Occipital lobe (tissue), 2 donors: ENCODE measurements around the gene WDR27. TPM values are rescaled to one million over a fixed set of nuclear protein-coding genes. Genes with fewer than 3 reads are reported as not detected.
"Not testable (repeated sequence)": the region's sequence is repeated elsewhere in the genome, so short reads cannot be mapped to it uniquely, and the experiment has no call there.

Experiments
- DNase-seq: peaks from one replicate; lab custom pipeline; 2025; lab: John Stamatoyannopoulos, UW
- total RNA-seq: library from RNA; depleted of rRNA; stranded (reverse); fragments of >200 nt; gene quantifications from one replicate; pipeline ENCODE4 v1.2.3, GENCODE V29; 2014

The WDR27 gene
- total RNA-seq, 1 donor from 2014 or later: 31.5 TPM

DNA sequence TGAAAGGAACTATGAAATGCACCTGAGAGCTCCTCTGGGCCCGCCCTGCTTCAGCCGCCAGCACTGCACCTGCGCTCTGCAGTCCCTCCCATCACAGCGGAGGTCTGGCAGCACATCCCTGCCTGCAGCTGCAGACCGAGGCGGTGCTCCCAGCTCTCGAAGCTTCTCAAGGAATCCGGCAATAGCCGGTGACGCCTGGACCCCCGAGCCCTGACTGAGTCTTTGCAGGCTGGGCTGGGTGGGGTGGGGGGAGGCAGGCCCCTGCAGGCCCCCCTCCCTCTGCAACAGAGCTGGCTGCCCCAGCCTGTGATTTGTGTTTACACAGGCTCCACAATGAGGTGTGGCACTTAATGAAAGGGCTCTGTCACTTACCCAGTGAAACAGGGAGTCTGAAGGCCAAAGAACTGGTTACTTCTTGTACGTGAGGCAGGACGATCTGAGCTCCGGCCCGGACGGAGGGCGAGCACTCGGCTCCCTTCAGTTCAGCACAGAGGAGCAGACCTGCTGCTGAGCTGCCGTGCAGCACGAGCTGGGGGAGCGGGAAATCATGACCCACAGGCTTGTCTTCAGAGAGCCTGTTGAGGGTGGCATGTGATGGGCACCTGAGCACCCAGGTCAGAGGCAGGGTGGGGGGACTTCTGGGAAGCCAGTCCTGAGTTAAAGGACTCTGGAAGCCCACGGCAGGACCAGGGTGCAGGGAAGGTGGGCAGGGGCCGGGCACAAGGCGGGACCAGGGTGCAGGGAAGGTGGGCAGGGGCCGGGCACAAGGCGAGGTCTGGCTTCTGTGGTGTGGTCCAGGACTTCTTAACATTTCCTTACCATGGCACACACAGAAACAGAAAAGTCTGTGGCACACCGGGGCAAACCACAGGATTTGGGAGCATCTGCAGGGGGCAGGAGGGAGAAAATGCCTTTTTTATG is 255.9 kb downstream of the WDR27 start:
- no peak for DNase-seq

DNA sequence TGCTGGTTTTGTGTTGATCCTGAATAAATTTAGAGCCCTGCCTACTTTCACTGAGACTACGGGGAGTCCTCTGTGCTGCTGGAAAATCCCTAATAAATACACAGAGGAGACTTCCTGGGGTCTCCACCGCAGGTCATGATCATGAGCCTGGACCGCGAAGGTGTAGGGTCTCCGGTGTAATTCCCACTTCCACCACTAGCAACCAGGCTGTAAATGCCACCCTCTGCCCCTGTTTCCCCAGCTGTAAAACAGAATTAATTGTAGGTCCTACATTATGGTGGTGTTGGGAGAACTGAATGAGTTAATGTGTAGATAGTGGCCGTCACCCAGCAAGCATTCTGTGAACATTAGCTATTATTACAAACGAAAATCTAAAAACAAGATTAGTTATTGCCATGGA is 256.6 kb downstream of the WDR27 start:
- no peak for DNase-seq

DNA sequence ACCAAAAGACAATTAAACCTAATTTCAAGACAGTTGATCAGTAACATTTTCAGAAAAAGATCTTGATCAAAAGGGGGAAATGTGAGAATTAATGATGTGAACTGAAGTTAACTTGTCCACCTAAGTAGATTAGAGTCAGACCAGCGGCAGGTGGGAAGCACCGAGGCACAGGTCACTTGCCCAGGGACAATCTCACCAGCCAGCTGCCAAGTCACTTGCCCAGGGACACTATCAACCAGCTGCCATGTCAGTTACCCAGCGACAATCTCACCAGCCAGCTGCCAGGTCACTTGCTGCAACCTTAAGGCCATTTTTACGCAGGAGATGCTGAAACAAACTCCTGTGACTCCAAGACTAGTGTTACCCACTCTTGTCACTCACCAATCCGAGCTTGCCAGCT is 260.5 kb downstream of the WDR27 start:
- DNase-seq: no peak

DNA sequence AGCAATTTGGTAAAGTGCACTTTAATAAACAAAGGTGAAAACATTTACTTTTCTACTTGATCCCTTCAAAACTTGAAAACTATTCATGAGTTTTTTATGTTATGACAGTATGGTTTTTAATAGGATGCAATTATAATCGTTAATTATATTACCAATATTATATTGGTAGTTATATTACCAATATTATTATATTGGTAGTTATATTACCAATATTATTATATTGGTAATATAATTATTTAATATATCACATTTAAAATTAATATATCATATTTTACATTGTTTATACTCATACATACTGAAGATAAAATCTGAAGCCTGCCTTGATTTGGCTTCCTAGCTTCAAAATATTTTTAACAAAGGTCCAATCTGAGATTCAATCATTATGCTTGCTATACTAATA is 262.1 kb downstream of the WDR27 start:
- DNase-seq: no peak

DNA sequence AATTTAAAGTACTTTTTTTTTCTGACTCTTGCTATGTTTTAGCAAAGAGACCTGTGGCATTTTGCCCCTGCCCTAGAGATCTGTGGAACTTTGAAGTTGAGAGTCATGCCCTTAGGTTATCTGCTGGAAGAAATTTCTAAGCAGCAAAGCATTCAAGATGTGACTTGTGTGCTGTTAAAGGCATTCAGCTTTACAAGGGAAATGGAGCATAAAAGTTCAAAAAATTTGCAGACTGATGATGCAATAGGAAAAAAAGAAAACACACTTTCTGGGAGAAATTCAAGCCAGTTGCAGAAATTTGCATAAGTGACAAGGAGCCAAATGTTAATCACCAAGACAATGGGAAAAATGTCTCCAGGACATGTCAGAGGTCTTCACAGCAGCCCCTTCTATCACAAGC is 267.3 kb downstream of the WDR27 start:
- not testable (repeated sequence) for DNase-seq

DNA sequence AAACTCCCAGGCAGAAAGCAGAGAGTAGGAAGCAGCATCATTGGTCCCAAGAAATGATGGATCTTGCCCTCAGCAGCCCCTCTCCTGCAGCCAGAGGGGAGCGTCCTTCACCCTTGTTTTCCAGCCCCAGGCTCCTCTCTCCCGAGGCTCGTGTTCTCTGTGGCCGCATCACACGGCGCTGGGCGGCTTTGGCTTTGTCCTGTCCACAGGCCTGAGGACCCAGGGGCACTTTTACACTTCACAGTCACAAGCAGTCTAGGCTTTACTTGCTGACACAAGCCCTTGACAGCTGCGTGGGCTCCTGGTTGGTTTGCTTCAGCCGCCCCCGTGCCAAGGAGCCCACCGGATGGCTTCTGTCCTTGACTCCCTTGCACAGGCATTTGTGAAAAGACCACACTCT is 272.8 kb downstream of the WDR27 start:
- no peak for DNase-seq

DNA sequence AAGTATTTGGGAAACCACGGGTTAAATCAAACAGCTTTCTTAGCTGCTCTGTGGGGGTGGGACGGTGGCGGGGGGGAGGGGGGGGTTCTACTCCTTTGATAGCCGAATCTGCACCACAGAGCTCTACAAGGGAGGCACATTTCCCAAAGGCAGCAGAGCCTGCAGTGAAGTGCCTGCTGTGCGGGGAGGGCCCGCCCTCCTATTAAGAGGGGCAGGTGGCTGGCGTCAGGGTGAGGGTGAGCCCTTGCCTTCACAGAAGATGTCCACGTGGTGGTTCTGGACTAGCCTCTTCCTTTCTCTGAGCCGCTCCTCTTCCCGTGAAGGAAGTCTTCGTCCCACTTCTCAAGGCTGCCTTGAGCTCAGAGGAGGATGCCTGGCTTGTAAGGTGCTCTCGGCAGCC is 273.3 kb downstream of the WDR27 start:
- DNase-seq: no peak

DNA sequence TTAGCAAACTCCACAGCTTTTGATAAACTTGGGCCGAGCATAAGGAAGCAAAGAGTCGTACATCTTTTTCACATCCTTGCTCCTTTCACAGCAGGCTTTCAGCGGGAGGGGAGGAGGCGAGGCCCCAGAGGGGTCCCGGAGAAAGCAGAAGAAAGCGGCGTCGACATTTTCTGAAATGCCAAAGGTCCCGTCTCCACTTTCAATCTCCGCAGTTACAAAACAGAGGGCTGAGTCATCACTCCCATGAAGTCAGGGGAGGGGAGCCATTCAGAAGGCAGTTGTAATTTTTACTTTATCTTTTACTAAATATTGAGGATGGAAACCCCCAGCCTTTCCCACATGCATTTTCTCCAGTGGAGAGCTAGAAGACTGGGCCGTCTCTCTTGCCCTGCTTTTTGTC is 274.0 kb downstream of the WDR27 start:
- DNase-seq: no peak

DNA sequence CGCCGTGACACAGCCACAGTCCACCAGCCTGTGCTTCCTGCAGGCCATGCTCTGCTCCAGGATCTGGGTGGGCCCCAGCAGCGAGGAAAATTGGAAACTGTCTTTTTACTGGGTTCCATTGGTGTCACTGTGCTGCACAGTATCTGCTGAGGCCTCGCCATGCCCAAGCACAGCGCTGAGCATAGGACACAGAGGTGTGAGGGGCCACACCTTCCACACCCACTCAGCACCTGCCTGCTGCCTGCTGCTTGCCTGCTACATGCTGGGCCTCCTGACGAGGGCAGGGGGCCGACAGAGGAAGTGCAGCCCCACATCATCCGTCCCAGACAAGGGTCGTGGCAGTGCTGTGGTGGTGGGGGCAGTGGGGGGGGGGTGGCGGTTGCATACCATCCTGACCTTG is 275.2 kb downstream of the WDR27 start:
- no peak for DNase-seq

DNA sequence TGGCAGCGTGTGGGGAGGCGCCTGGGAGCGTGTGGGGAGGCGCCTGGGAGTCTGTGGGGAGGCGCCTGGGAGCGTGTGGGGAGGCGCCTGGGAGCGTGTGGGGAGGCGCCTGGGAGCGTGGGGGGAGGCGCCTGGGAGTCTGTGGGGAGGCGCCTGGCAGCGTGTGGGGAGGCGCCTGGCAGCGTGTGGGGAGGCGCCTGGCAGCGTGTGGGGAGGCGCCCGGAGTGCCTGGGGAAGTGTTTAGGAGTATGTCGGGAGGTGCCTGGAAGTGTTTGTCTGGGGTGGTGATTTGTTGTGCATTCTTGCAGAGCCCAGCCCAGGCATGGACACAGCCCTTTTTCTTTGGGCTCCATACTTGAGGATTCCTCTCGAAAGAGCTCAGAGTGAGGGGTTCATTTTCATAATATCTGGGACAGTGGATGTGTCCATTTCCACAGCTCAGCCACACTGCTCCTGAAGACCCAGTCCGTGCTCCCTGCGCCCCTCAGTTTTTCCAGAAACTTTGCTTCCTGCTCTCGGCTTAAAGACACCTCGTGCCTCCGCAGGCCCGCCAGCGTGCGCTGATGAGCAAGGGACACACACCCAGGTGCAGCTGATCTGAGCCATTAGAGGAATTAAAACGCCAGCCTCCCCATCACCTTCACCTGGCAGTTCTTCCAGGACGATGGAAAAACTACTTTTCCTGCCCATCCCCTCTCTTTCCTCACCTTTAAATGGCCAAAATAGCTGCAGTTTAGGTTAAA is 276.0 kb downstream of the WDR27 start:
- DNase-seq: no peak

DNA sequence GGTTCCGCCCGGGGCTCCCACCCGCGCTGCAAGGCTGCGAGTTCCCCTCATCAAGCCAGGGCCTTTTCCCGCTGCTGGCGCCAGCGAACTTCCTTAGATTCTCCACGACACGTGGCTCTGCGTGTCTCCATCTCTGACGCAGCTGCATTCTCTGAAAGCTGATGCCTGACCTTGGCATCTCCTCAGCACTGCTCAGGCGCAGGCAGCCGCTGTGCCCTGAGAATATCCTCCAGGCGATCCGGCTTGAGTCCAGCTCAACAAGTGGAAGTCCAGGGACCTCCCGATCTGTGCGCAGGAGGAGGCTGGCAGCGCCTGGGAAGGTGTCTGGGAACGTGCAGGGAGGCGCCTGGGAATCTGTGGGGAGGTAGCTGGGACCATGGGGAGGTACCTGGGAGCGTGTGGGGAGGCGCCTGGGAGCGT is 277.0 kb downstream of the WDR27 start:
- no peak for DNase-seq

DNA sequence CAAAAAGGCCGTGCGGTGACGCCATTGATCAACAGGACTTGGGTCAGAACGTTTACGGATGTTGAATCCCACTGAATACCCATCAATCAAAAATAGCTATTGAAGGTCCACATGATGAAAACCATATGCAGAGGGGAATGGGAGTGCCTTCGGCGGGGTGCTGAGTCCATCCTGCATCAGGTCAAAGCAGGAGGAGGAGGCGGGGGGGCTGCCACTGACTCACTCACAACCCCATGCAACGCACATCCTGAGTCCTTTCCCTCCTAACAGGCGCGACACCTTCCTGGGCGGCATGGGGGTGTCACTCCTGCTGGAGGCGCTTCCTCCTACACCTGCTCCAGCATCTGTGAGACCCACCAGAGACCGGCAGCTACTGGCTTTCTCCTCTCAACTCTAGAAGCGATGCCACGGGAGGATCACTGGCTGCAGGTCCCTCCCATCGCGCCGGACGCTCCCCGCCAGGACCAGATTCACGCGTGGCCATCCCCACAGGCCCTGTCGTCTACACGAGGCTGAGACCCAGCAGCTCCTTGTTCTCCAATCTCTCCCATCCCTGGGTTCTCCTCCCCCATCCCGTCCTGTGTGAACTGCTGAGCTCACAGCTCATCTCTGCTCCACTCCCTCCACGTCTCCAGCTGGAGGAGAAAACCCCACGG is 277.6 kb downstream of the WDR27 start:
- no peak for DNase-seq

DNA sequence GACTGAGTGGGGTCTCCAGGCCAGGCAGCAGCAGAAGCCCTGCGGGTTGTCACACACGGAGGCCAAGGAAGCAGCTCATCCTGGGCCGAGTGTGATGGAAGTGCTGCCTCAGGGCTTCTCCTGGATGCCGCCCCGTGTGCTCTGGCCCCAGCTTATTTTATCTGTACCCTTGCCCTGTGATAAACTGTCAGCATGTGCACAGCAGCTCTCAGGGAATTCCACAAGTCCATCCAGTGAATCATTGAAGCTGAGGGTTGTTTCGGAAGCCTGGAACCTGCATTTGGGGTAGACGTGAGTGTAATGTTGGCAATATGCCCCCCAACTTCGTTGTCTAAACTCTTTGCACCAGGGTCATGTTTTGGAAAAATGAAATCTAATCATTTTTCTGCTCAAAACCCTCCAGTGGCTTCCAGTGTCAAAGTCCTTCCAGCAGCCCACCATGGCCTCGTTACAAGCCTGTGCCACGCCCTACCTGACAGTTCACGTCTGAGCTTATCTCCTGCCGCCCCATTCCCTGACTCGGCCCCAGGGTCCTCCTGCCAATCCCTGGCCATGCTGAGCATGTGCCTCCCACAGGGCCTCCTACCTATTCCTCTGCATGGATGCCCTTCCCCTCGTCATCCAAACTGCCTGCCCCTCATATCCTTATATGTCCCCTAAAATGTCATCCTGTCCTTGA is 280.1 kb downstream of the WDR27 start:
- DNase-seq: no peak

DNA sequence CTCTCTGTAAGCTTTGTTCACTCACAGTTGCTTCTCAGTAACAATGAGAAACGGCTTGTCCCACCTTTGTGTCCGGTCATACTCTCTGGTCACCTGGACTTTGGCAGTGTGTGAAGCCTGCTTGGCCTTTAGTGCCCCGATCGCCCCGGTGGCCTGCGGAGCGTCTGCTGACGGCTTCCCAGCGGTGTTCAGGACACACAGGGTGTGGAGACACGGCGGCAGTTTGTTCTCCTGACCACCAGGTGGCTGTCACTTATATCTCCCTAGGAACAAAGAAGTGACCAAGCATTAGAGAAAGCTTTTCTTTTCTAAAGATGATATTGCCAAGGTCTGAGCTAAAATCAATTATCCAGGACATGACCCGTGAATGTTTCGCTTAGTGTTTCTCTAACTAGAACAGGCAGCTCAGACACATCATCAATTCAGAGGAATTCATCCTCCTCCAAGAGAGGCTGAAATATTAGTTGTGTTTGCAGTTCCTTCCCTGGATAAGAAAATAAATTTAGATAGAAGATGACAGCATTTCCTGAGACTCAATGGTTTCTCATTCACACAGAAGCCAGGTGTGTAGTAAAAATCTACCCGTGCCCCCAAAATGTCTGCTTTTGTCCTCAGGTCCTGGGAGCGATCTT is 280.8 kb downstream of the WDR27 start:
- DNase-seq: no peak

DNA sequence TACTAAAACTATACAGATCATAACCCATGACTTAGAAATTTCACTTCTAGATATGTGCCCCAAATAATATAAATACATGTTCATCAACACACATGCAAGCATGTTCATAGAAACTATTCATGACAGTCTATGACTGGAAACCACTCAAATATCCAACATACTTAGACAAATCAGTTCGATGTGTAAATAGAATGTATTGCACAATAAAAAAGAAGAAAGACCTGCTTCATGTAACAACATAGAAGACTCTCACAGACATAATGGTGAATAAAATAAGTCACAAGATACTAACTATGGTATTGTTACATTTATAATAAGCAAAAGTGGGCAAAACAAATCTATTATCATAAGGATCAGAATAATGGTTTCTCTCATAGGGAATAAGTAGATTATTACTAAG is 284.7 kb downstream of the WDR27 start:
- no peak for DNase-seq

DNA sequence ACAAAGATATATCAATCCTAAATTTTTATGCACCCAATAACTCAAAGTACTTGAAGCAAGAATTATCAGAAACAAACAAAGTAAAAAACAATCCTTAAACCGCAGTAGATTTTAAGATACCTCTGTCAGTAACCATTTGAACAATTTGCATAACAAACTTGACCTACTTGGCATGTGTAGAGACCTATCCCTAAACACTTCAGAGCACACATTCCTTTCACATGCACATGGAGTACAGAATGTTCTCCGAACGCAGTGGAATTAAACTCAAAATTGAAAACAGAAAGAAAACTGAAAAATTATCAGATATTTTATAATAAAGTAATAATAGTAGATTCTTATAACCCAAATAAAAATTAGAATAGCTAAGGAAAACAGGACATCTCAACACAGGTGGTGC is 285.6 kb downstream of the WDR27 start:
- DNase-seq: no peak

DNA sequence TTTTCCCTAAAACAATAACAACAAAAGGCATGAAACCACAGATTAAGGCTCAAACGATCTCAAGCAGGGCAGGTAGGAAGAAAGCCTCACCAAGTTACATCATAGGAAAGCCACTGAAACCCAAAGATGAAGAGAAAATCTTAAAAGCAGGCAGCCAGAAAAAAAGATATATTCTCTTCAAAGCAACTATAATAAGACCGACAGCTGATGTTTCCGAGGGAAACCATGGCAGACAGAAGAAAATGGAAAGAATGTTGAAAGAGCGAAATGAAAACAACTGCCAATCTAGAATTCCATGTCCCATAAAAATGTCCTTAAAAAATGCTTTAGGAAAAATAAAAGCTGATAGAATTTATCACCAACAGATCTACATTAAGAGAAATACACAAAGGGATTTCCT is 286.6 kb downstream of the WDR27 start:
- DNase-seq: no peak

DNA sequence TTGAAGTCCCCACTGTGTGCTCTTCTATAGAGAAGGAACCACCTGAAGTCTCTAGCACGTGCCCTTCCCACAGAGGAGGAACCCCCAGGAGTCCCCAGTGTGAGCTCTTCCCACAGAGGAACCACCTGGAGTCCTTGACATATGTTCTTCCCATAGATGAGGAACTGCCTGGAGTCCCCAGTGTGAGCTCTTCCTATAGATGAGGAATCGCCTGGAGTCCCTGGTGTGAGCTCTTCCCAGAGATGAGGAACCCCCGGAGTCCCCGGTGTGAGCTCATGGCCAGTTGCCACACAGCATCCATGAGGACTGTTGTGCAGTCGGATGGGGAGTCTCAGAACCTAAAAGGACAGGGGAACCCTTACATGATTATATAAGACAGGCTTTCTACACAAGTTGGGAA is 290.1 kb downstream of the WDR27 start:
- no peak for DNase-seq

DNA sequence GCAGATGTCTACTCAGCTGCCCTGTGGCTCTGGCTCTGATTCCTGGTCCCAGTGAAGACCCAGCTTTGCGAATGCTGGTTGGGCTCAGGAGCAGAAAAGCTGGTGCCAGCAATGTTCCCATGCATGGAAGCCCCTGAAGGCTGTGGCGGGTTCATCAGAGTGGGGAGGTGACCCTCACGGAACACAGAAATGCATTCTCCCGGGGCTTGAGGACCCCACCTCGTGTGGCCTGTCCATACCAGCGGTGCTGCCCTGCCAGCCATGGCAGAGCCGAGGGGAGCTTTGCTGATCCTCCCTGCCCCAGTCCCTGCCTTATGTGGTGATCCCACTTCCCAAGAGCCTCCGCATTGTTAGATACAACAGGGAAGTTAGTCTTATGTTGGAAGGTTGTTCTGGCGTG is 290.5 kb downstream of the WDR27 start:
- no peak for DNase-seq

DNA sequence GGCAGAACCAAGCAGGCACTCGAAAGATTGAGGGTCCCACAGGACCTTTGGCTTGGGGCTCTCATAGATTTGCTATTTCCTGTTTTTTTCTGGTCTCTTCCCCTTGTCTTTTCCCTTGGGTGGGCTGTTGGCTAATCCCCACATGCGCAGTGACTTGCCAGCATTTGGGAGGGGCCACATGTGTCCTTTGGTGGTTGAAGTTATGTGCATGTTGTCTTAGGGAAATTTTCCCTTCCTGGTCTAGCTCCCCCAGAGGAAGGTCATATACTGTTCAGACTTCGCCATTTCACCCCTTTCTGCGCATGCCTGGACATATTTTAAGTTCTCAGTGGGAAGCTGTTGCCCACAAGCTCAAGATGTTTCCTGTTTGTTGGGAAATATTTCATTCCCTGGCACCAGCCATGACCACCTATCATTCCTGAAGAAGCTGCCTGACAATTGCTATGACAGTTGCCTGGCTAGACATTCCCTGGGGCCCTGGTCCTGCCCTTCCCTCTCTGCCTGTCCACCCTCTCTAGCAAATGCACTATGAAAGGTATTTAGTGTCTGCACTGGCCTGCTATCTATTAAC is 292.0 kb downstream of the WDR27 start:
- DNase-seq: no peak

DNA sequence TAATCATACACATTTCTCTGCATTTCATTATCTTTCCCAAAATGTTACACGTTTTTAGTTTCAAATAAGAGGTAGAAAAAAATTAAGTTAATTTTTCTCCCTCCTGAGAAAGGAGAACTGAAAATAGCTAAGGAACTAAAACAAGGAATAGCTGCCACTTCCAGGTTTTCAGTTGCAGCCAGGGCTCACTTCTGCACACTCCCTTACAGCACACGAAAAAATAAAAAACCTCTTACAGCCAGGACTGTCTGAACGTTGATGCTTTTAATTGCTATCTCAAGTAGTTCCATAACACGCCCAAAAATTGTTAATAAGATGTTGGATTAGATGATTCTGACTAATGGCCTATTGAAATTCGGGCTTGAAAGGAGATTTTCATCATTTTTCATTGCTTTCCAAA is 294.5 kb downstream of the WDR27 start:
- no peak for DNase-seq
